ENCODE data around the gene TSPEAR.

The TSPEAR gene

GRCh38 chr21:44520326-44521300, 190.8 kb downstream of the TSPEAR start:
- H3K4me1 ChIP-seq (ENCODE audit: insufficient read depth, low read length), result no peaks in the 10 kb centered on the region
- no peaks in the 10 kb centered on the region for H3K36me3 ChIP-seq (ENCODE audit: insufficient read depth, low read length)
- no peaks in the 10 kb centered on the region for H3K9me3 ChIP-seq (ENCODE audit: low read length)
- H3K4me3 ChIP-seq (ENCODE audit: low read depth in 1 of 2, low read length in 2 of 2), result no peak overlapping the region
- H3K27ac ChIP-seq (ENCODE audit: low read depth, low read length), result no peak overlapping the region
- no peak overlapping the region for H3K9ac ChIP-seq (ENCODE audit: low read length)
- no peaks in the 10 kb centered on the region for H3K27me3 ChIP-seq (ENCODE audit: control insufficient read depth in 1 of 2, insufficient read depth in 2 of 2, low read length in 2 of 2)

GRCh38 chr21:44519346-44520325, 191.7 kb downstream of the TSPEAR start:
- H3K4me1 ChIP-seq (ENCODE audit: insufficient read depth, low read length), result no peaks in the 10 kb centered on the region
- H3K36me3 ChIP-seq (ENCODE audit: insufficient read depth, low read length), result no peaks in the 10 kb centered on the region
- no peak overlapping the region for H3K27ac ChIP-seq (ENCODE audit: low read depth, low read length)
- no peak overlapping the region for H3K9ac ChIP-seq (ENCODE audit: low read length)
- no peak overlapping the region for H3K4me3 ChIP-seq (ENCODE audit: low read depth in 1 of 2, low read length in 2 of 2)
- no peaks in the 10 kb centered on the region for H3K27me3 ChIP-seq (ENCODE audit: control insufficient read depth in 1 of 2, insufficient read depth in 2 of 2, low read length in 2 of 2)
- H3K9me3 ChIP-seq (ENCODE audit: low read length), result no peaks in the 10 kb centered on the region

GRCh38 chr21:44518686-44519085, 192.7 kb downstream of the TSPEAR start:
- no peaks in the 10 kb centered on the region for H3K27me3 ChIP-seq (ENCODE audit: control insufficient read depth in 1 of 2, insufficient read depth in 2 of 2, low read length in 2 of 2)
- no peaks in the 10 kb centered on the region for H3K36me3 ChIP-seq (ENCODE audit: insufficient read depth, low read length)
- no peaks in the 10 kb centered on the region for H3K4me1 ChIP-seq (ENCODE audit: insufficient read depth, low read length)
- no peak overlapping the region for H3K9ac ChIP-seq (ENCODE audit: low read length)
- no peaks in the 10 kb centered on the region for H3K9me3 ChIP-seq (ENCODE audit: low read length)
- no peak overlapping the region for H3K4me3 ChIP-seq (ENCODE audit: low read depth in 1 of 2, low read length in 2 of 2)
- H3K27ac ChIP-seq (ENCODE audit: low read depth, low read length), result no peak overlapping the region

- H3K9ac ChIP-seq (ENCODE audit: low read length), result no peak overlapping the region
- no peaks in the 10 kb centered on the region for H3K27me3 ChIP-seq (ENCODE audit: control insufficient read depth in 1 of 2, insufficient read depth in 2 of 2, low read length in 2 of 2)
- H3K9me3 ChIP-seq (ENCODE audit: low read length), result no peaks in the 10 kb centered on the region
- H3K27ac ChIP-seq (ENCODE audit: low read depth, low read length), result no peak overlapping the region
- H3K36me3 ChIP-seq (ENCODE audit: insufficient read depth, low read length), result no peaks in the 10 kb centered on the region
- H3K4me1 ChIP-seq (ENCODE audit: insufficient read depth, low read length), result no peaks in the 10 kb centered on the region
- H3K4me3 ChIP-seq (ENCODE audit: low read depth in 1 of 2, low read length in 2 of 2), result no peak overlapping the region
Observed at GRCh38 chr21:44517175-44517899, 194.0 kb downstream of the TSPEAR start.

GRCh38 chr21:44516828-44517174, 194.6 kb downstream of the TSPEAR start:
- Histone ChIP-seq H3K4me1 (ENCODE audit: insufficient read depth, low read length) (no peaks in the 10 kb centered on the region), H3K4me3 (ENCODE audit: low read depth in 1 of 2, low read length in 2 of 2) (no peak overlapping the region), H3K36me3 (ENCODE audit: insufficient read depth, low read length) (no peaks in the 10 kb centered on the region), H3K27ac (ENCODE audit: low read depth, low read length) (no peak overlapping the region), H3K9ac (ENCODE audit: low read length) (no peak overlapping the region), H3K9me3 (ENCODE audit: low read length) (no peaks in the 10 kb centered on the region), H3K27me3 (ENCODE audit: control insufficient read depth in 1 of 2, insufficient read depth in 2 of 2, low read length in 2 of 2) (no peaks in the 10 kb centered on the region)

GRCh38 chr21:44516342-44516741, 195.0 kb downstream of the TSPEAR start:
- Histone ChIP-seq H3K36me3 (ENCODE audit: insufficient read depth, low read length) (no peaks in the 10 kb centered on the region), H3K27ac (ENCODE audit: low read depth, low read length) (no peak overlapping the region), H3K27me3 (ENCODE audit: control insufficient read depth in 1 of 2, insufficient read depth in 2 of 2, low read length in 2 of 2) (no peaks in the 10 kb centered on the region), H3K4me1 (ENCODE audit: insufficient read depth, low read length) (no peaks in the 10 kb centered on the region), H3K9ac (ENCODE audit: low read length) (no peak overlapping the region), H3K4me3 (ENCODE audit: low read depth in 1 of 2, low read length in 2 of 2) (no peak overlapping the region), H3K9me3 (ENCODE audit: low read length) (no peaks in the 10 kb centered on the region)

GRCh38 chr21:44515359-44516165, 195.8 kb downstream of the TSPEAR start:
- no peak overlapping the region for H3K4me3 ChIP-seq (ENCODE audit: low read depth in 1 of 2, low read length in 2 of 2)
- H3K9ac ChIP-seq (ENCODE audit: low read length), result no peak overlapping the region
- no peaks in the 10 kb centered on the region for H3K9me3 ChIP-seq (ENCODE audit: low read length)
- H3K27me3 ChIP-seq (ENCODE audit: control insufficient read depth in 1 of 2, insufficient read depth in 2 of 2, low read length in 2 of 2), result no peaks in the 10 kb centered on the region
- no peak overlapping the region for H3K27ac ChIP-seq (ENCODE audit: low read depth, low read length)
- H3K36me3 ChIP-seq (ENCODE audit: insufficient read depth, low read length), result no peaks in the 10 kb centered on the region
- H3K4me1 ChIP-seq (ENCODE audit: insufficient read depth, low read length), result no peaks in the 10 kb centered on the region

GRCh38 chr21:44514746-44515358, 196.5 kb downstream of the TSPEAR start:
- Histone ChIP-seq H3K9ac (ENCODE audit: low read length) (no peak overlapping the region), H3K27ac (ENCODE audit: low read depth, low read length) (no peak overlapping the region), H3K4me3 (ENCODE audit: low read depth in 1 of 2, low read length in 2 of 2) (no peak overlapping the region), H3K9me3 (ENCODE audit: low read length) (no peaks in the 10 kb centered on the region), H3K4me1 (ENCODE audit: insufficient read depth, low read length) (no peaks in the 10 kb centered on the region), H3K27me3 (ENCODE audit: control insufficient read depth in 1 of 2, insufficient read depth in 2 of 2, low read length in 2 of 2) (peaks cover 6% of the 10 kb centered on the region in 2 donors), H3K36me3 (ENCODE audit: insufficient read depth, low read length) (no peaks in the 10 kb centered on the region)

GRCh38 chr21:44514218-44514520, 197.2 kb downstream of the TSPEAR start:
- Histone ChIP-seq H3K4me1 (ENCODE audit: insufficient read depth, low read length) (no peaks in the 10 kb centered on the region), H3K36me3 (ENCODE audit: insufficient read depth, low read length) (no peaks in the 10 kb centered on the region), H3K27me3 (ENCODE audit: control insufficient read depth in 1 of 2, insufficient read depth in 2 of 2, low read length in 2 of 2) (peaks cover 10 to 12% of the 10 kb centered on the region in 2 donors), H3K27ac (ENCODE audit: low read depth, low read length) (no peak overlapping the region), H3K4me3 (ENCODE audit: low read depth in 1 of 2, low read length in 2 of 2) (no peak overlapping the region), H3K9me3 (ENCODE audit: low read length) (no peaks in the 10 kb centered on the region), H3K9ac (ENCODE audit: low read length) (no peak overlapping the region)

- Histone ChIP-seq H3K4me1 (ENCODE audit: insufficient read depth, low read length) (no peaks in the 10 kb centered on the region), H3K9me3 (ENCODE audit: low read length) (no peaks in the 10 kb centered on the region), H3K9ac (ENCODE audit: low read length) (no peak overlapping the region), H3K27ac (ENCODE audit: low read depth, low read length) (no peak overlapping the region), H3K36me3 (ENCODE audit: insufficient read depth, low read length) (no peaks in the 10 kb centered on the region), H3K4me3 (ENCODE audit: low read depth in 1 of 2, low read length in 2 of 2) (no peak overlapping the region), H3K27me3 (ENCODE audit: control insufficient read depth in 1 of 2, insufficient read depth in 2 of 2, low read length in 2 of 2) (peaks cover 10 to 12% of the 10 kb centered on the region in 2 donors)
Observed at GRCh38 chr21:44513389-44514217, 197.8 kb downstream of the TSPEAR start.

Measured in muscle layer of colon (tissue), 2 donors.